Measurements from ENCODE around the gene FBXO24.

Gene FBXO24

DNA sequence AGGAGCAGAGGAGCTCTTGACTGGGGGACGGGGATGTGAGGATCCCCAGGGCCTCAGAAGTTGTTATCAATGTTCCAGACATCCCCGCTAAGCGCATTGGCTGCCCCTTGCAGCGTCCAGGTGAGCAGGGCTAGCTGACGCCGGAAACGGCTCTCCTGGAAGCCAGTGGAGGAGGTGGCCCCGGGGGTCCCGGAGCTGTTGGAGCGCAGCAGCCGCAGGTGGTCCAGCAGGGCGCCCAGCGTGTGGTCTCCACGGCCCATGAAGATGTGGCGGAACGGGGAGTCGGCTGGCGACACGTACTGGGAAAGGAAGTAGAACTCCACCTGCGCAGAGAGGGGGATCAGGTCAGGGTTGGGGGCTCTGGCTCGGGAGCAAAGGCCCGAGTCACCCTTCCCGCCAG is 34.7 kb downstream of the FBXO24 start:
- DNase-seq (ENCODE audit: low read depth): no peak

DNA sequence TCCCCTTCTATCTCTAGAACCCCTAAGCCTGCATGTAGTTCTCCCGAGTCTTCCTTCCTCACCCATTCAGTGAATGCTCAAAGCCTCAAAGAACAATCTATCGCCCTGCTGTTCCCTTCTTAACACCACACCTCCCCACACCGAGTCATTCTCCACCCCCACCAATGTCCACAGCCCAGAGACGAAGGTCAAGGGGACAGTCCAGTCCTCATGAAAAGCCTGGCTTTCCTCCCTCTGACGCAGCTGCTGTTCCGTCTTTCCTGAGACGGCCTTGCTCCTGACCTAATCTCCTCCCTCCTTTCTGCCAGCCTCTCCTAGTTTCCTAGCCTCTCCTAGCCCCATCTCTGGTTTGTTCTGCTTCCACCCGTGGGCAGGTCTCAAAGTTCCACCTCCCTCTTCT is 35.4 kb downstream of the FBXO24 start:
- no peak for DNase-seq (ENCODE audit: low read depth)

GRCh38 chr7:100623951-100624824 is 38.1 kb downstream of the FBXO24 start:
- DNase-seq (ENCODE audit: low read depth): no peak

- DNase-seq (ENCODE audit: low read depth): no peak
Measured at GRCh38 chr7:100626055-100626454, 39.9 kb downstream of the FBXO24 start.

- DNase-seq (ENCODE audit: low read depth): peak; percentile 79
Measured at GRCh38 chr7:100626530-100627237, 40.6 kb downstream of the FBXO24 start.

GRCh38 chr7:100627238-100627549 is 41.1 kb downstream of the FBXO24 start:
- no peak for DNase-seq (ENCODE audit: low read depth)

DNA sequence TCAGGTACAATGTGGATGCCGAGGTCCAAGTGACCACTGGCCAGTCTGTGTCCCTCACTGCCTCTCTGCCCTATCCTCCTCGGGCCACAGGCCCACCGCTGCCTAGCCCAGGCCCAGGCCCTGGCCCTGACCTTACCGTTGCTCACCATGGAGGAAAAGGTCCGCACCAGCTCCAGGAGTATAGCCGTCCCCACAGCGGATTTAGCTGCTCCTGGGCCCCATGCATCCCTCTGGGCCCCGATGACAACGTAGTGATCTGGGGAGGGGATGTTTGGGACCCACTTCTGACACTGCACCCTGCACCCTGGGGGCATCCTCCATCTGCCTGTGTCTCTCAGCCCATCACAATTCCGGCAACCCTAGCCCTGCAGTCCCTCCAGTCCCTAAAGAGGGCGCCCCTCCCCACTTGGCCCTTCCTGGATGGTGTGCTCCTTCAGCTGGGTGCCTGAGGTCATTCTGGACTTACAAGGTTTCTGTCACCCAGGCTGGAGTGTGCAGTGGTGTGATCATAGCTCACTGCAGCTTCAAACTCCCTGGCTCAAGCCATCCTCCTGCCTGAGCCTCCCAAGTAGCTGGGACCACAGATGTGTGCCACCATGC is 43.1 kb downstream of the FBXO24 start:
- no peak for DNase-seq (ENCODE audit: low read depth)

- DNase-seq (ENCODE audit: low read depth): no peak
Measured at GRCh38 chr7:100630066-100630465, 43.9 kb downstream of the FBXO24 start.

- peak; percentile 38 for DNase-seq (ENCODE audit: low read depth)
Measured at GRCh38 chr7:100632951-100633717, 47.0 kb downstream of the FBXO24 start.

GRCh38 chr7:100639995-100640516 is 53.9 kb downstream of the FBXO24 start:
- DNase-seq (ENCODE audit: low read depth): no peak

- DNase-seq (ENCODE audit: low read depth): no peak
Measured at GRCh38 chr7:100640517-100641440, 54.7 kb downstream of the FBXO24 start.

DNA sequence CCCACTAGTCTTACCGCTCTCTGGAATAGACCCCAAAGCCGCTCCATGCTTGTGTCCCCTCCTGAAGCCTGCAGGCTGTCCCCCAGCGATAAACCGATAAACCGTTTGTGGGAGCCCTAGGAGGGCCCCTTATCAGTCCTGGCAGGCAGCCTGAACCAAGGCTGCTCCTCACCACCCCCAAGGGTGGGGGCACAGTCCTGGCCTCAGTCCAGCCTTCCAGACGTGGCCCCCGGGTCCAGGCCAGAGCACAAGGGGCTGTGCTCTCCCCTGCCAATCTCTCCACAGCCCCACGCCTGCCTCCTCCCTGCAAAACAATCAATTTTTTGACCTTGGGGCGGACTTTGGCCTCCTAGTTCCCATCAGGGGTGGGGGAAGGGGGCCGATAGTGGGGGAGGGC is 55.3 kb downstream of the FBXO24 start, which contains the start of gene TFR2:
TFR2 (minus strand) TSS at position 90 of the 397 bp plus-strand sequence; CDS start at position 47, 43 bp downstream.
- no peak for DNase-seq (ENCODE audit: low read depth)

- DNase-seq (ENCODE audit: low read depth): no peak
Measured at GRCh38 chr7:100641860-100642533, 55.9 kb downstream of the FBXO24 start.

DNA sequence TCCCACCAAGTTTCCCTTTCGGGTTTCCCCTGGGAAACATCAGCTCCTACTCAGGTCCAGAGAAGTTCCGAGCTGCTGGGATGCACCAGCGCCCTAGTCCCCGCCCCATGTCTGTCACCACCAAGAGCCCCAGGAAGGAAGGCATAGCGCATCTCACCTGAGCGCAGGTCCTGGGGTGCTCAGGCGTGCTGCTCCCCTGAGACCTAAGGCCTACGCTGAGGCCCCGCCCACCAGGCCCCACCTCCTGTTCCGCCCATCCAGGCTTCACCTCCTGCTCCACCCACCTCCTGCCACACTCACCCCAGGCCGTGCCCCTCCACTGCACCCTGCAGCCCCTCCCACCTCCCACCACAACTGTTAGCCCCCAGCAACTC is 56.4 kb downstream of the FBXO24 start:
- DNase-seq (ENCODE audit: low read depth): no peak

- DNase-seq (ENCODE audit: low read depth): no peak
Measured at GRCh38 chr7:100649826-100650565, 63.9 kb downstream of the FBXO24 start.

Data from activated T-cell treated with anti-CD3 and anti-CD28 coated beads for 1 hour (primary cell).